Measurements from ENCODE around the gene BHLHE41.

Gene BHLHE41

DNA sequence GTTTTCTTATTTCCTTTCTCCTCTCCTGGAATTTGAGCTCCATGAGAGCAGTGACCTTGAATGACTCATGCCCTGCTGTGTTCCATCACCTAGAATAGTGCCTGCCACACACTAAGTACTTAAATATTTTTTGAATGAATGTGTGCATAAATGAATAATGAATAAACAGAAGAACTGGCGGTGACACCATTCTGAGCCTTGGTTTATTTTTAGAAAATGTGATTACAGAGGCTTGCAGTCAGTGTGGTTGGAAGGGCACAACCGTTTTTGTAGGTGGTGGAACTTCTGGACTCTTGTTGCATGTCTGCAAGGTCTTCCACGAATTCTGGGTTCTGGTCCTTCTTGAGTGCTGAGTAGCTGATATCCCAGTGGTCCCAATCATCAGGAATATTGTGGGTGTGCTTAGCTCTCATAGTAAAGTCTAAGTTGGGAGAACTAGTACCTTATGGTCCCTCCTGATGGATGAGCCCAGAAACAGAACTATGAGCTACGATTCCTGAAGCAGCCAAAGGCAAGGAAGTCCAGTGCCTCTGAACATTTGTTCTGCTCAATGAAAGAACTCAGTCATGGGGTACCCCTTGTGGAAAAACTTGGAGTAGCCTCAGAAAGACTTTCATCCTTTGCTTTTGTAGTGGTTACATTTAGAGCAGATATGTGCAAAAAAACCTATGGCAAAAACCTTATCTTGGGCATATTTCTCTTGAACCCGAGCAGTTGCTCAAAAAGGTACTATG is 28.8 kb upstream of the BHLHE41 start:
- Mint-ChIP-seq H3K27ac (no peak overlapping the region), H3K36me3 (ENCODE audit: low read depth) (no peaks in the 10 kb centered on the region), H3K4me3 (no peak overlapping the region), H3K27me3 (ENCODE audit: low read depth, poor library complexity) (peaks cover 8% of the 10 kb centered on the region), H3K4me1 (no peaks in the 10 kb centered on the region), H3K9me3 (no peaks in the 10 kb centered on the region)
- no peak for DNase-seq
- TF ChIP-seq, protein P1, sequence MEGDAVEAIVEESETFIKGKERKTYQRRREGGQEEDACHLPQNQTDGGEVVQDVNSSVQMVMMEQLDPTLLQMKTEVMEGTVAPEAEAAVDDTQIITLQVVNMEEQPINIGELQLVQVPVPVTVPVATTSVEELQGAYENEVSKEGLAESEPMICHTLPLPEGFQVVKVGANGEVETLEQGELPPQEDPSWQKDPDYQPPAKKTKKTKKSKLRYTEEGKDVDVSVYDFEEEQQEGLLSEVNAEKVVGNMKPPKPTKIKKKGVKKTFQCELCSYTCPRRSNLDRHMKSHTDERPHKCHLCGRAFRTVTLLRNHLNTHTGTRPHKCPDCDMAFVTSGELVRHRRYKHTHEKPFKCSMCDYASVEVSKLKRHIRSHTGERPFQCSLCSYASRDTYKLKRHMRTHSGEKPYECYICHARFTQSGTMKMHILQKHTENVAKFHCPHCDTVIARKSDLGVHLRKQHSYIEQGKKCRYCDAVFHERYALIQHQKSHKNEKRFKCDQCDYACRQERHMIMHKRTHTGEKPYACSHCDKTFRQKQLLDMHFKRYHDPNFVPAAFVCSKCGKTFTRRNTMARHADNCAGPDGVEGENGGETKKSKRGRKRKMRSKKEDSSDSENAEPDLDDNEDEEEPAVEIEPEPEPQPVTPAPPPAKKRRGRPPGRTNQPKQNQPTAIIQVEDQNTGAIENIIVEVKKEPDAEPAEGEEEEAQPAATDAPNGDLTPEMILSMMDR (IDR thresholded peaks at IDR 0.05): no peak

DNA sequence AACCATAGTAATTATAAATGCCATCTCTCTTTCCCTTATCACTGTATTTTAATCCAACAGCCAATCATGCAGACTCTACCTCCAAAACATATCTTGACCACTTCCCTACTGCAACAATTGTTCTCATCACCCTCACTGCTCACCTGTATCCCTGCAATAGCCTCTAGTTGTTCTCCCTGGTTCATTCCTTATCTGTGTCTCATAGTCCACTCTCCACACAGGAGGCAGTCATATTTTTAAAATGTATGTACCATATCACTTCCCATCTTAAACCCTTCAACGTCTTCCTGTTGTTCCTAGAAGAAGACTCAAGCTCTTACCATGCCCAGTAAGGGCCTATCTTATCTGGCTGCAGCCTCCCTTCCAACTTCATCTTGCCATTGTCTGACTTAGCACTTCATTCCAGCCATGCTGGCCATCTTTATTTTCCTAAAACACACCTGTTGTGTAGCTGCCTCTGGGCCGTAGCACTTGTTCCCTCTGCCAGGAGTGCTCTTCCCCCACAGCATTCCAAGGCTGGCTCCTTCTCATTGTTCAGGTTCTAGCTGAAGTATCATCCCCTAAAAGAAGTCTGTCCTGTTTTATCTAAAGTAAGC is 27.8 kb upstream of the BHLHE41 start:
- no peaks in the 10 kb centered on the region for H3K4me1 Mint-ChIP-seq
- H3K36me3 Mint-ChIP-seq (ENCODE audit: low read depth): no peaks in the 10 kb centered on the region
- H3K27me3 Mint-ChIP-seq (ENCODE audit: low read depth, poor library complexity): peaks cover 4% of the 10 kb centered on the region
- H3K27ac Mint-ChIP-seq: no peak overlapping the region
- no peak overlapping the region for H3K4me3 Mint-ChIP-seq
- TF ChIP-seq, protein P1 (IDR thresholded peaks at IDR 0.05): no peak
- H3K9me3 Mint-ChIP-seq: no peaks in the 10 kb centered on the region
- DNase-seq: no peak

DNA sequence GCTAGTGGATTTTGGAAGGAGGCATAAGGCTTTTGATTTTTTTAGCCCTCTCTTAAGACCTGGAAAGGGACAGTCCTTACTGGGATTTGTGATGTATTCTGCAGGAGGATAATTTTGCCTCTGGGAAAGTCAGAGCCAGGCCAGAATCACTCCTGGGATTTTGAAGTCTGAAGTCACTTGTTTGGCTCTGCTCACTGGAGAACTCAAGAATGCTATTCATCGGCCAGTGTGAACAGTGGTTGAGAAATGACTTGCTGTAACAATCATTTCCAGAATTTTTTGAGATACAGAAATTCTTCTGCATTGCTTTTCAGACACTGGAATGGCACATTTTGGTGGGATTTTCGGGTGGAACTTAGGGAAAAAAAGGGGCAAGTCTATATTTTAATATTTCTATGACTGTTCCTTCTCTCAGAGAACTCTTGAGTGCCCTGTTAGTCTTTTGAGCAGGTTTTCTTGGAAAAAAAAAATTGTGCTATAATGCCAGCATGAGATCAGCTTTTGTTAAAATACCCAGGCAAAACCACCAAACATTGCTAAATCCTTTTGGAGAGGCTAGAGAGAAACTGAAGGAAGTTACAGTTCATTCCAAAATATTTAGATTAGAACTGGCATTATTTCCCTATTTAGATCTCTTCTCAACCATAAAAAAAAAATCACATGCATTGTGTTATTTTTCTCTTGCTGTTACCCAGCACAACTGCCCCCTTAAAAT is 26.1 kb upstream of the BHLHE41 start:
- Mint-ChIP-seq H3K4me1 (no peaks in the 10 kb centered on the region), H3K9me3 (no peaks in the 10 kb centered on the region), H3K36me3 (ENCODE audit: low read depth) (no peaks in the 10 kb centered on the region), H3K27ac (no peak overlapping the region), H3K27me3 (ENCODE audit: low read depth, poor library complexity) (peaks cover 7% of the 10 kb centered on the region), H3K4me3 (no peak overlapping the region)
- TF ChIP-seq, protein P1 (IDR thresholded peaks at IDR 0.05): no peak
- DNase-seq: no peak

DNA sequence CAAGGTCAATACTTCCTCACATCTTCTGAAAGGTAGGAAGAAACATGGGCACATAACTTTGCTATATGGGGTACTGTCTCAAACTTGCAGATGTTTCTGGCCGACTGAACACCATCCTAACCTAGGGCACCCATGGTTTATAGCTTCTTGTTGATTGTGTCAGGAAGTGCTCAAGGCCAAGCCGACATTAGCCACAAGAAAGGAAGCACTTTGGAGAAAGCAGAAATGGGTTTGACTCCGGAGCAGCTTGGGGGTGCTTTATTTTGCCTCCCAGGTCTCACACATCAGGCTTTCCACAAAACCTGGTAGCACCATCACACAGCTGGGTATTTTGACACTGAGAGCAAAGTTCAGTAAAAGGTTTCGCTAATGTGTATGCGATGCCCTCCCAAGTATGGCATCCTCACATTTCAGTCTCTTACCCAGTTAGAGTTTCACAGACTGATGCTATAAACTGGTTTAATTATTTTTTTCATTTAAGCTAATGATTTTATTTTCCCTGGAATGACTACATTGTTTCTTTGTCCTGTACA is 25.2 kb upstream of the BHLHE41 start:
- Mint-ChIP-seq H3K4me3 (no peak overlapping the region), H3K9me3 (no peaks in the 10 kb centered on the region), H3K27me3 (ENCODE audit: low read depth, poor library complexity) (peaks cover 10% of the 10 kb centered on the region), H3K4me1 (no peaks in the 10 kb centered on the region), H3K27ac (no peak overlapping the region), H3K36me3 (ENCODE audit: low read depth) (no peaks in the 10 kb centered on the region)
- no peak for DNase-seq
- TF ChIP-seq, protein P1 (IDR thresholded peaks at IDR 0.05): no peak

DNA sequence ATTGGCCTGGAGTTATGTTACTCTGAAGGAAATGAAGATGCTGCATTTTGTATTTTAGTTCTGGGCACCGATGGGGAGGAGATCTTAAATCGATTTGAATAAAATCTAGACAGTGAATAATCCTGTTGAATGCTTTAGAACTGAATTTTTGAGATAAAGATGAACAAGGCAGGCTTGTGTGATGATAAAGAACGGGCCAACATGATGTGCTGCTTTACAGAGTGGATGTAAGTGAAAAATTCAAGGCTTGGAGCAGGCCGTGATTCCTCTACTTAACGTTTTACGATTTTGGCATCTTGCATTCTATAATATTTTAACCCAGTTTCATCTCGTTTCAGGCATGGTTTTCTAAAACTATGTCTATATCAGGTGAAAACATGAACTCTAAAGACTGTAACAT is 23.5 kb upstream of the BHLHE41 start:
- TF ChIP-seq, protein P1 (IDR thresholded peaks at IDR 0.05): no peak

More for the DNA sequence above, 23.5 kb upstream of the BHLHE41 start:
- no peak for DNase-seq
- H3K27me3 Mint-ChIP-seq (ENCODE audit: low read depth, poor library complexity): peaks cover 10% of the 10 kb centered on the region
- H3K9me3 Mint-ChIP-seq: no peaks in the 10 kb centered on the region
- no peak overlapping the region for H3K27ac Mint-ChIP-seq
- no peaks in the 10 kb centered on the region for H3K4me1 Mint-ChIP-seq
- H3K4me3 Mint-ChIP-seq: no peak overlapping the region
- H3K36me3 Mint-ChIP-seq (ENCODE audit: low read depth): no peaks in the 10 kb centered on the region
